HG03565 (cell line): ENCODE data around the gene GID8.
A peak's percentile ranks its signal among the peaks of the same experiment; 100 is the strongest.
"Not testable (repeated sequence)": the region's sequence is repeated elsewhere in the genome, so short reads cannot be mapped to it uniquely, and the experiment has no call there.

Source experiments
- ATAC-seq: cut with Tn5 transposase; IDR thresholded peaks from one replicate; pipeline ENCODE4 v1.9.1; 2021; ENCODE audit warnings: mild to moderate bottlenecking, moderate library complexity; ENCODE audit not compliant: unreplicated experiment

Gene GID8

GRCh38 chr20:62921119-62921687, 16.7 kb upstream of the GID8 start:
- ATAC-seq: no peak

DNA sequence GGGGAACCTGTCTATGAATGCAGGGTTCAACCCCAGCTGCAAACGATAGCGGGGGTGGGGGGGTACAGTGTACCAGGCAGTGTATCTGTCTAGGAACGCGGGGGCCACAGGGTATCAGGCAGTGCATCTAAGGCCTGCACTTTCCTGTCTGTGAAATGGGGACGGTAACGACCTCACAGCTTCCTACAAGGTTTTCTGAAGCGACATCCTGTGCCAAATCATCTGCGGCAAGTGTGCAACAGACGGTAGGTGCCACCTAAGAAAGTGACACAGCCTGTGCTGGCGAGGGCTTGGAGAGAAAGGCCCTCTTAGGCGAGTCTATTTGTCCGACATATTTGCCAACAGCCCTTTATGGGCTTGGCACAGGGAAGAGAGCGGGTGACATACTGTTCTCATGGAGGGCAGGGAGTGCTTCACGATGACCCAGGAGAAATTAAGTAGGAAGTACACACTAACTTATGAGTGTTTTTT, 15.5 kb upstream of the GID8 start:
- no peak for ATAC-seq

DNA sequence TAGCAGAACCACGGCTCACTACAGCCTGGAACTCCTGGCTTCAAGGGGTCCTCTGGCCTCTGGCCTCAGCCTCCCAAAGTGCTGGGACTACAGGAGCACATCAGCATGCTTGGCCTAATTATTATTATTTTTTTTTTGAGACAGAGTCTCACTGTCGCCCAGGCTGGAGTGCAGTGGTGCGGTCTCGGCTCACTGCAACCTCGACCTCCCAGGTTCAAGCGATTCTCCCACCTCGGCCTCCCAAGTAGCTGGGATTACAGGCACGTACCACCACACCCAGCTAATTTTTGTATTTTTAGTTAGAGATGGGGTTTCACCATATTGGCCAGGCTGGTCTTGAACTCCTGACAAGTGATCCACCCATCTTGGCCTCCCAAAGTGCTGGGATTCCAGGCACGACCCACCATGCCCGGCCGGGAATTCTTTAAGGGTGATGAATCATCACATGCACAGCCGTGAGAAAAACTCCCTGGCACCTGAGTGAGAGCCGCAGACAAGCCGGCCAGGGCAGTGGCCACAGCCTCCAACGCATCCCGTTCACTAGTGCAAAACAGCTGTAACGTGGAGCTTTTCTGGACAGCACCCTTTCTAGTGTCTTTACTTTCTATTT, 14.8 kb upstream of the GID8 start:
- not testable (repeated sequence) for ATAC-seq

DNA sequence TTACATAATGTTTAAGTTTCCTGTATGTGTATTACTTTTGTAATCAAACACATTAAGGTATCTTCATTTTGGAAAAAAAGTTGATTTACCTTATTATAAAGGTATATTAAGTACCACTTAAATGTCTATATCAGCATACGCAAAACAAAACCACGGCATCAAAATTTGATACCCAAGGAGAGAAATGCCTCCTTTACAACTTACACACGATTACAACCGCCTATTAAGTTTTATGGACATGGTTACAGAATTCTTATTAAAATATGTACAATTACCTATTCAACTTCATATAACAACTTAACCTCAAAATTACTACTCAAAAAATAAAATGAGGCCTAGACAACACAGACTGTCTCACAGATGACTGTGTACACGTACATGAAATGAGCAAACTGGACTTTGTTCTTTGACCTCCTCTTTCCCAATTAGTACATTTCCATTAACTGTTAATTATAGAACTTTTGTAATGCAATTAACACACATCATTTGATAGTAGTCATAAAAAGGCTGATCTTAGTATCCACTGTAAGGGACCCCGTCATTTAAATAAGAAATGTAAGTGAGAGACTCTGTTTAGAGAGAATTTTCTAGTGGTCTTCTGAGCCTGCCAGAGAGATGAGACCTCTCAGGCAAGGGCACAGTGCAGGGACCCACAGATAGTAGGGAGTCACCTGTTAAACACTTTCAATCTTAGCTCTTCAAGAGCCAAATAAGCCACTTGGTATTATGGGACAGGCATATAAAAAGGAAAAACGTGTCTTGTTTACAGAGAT, 14.1 kb upstream of the GID8 start:
- ATAC-seq: no peak

- no peak for ATAC-seq
Measured at GRCh38 chr20:62924442-62925075, 13.4 kb upstream of the GID8 start.

DNA sequence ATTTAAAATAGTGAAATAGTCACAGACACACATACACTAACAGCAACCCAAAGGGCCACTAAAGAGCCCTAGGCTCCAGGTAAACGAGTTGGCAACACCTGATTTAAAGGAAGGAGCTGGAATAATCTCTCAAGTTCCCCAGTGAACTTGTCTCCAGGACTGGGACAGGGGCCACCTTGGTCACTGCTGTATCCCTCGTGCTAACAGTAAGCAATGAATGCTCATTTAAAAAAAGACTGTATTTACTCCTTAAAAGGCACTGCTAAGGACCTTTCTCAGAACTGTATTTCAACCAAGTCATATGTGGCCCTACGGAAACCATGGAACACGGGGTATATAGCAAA, 12.9 kb upstream of the GID8 start:
- no peak for ATAC-seq

DNA sequence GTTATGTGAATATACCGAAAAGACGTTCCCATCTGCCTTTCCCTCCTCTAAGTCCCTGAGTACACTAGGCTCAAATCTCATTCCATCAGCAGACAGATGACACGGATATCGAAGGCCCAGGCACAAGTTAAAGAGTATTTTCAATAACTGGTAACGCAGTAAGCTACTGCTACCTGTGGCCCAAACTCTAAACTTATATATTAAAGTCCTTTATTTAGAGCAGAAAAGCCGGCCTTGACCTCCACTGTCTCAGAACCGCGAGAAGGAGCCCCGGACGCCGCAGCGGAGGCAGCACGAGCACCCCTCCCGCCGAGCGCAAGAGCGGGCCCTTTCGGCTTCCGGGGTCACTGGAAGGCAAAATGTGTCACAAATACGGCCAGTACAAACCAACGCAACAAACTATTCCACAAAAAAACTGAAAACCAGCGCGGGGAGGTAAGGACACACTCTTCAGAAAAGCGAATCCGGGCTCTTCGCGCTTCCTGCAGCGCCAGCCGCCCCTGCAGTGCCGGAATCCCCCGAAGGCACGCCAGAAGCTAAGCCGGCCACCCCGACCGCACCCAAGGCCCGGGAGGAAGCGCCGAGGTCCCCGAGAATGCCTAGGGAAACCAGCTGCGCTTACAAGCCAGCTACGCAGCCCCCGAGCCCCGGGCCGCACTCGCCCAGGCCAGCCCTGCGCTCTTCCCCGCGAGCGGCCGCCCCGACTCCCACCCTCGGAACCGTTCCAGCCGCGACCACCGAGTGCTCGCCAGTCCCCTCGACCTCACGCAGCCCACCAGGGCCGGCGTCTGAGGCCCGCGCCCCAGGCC, 12.3 kb upstream of the GID8 start:
- ATAC-seq: peak; percentile 0

DNA sequence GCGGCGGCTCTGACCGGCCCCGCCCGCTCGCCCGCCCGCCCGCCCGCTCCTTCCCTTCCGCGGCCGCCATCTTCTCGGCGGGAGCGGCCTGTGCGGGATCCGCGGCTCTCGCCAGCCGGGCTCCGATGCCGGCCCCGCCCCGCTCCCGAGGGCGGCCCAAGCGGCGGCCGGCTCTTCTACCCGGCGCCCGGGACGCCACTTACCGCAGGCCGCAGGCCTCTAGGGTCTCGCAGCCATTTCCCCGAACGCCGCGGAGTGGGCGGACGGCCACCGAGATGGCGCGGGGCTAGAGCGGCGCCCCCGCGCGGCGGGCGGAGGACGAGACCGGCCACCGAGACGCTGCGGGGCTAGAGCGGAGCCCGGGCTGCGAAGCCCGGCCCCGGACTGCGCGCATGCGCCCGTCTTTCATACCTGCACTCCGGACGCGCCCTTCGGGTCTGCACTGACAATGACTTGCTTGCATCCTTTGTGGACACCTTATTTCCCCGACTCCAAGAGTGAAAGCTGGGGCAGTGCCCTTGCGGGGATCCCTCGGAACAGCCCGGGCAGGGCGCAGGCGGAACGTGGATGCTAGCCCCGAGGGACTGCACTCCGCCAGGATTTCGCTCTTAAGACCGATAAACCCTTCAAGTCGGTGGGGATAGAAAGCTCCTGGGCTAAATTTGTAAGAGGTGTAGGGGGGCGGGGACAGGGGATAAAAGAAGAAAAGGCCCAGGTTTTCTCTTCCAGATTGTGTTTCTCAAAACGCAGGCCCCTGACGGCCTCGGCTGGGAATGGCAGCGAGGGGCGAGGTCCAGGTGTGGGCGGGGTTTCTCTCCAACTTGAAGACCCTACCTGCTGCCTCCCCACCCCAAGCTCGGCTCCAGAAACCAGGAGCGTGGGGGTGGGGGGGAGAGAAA, 11.5 kb upstream of the GID8 start, which contains the start of gene DIDO1:
DIDO1 (minus strand) TSS at position 277 of the 899 bp plus-strand sequence.
- peak; percentile 64 for ATAC-seq

- ATAC-seq: no peak
Measured at GRCh38 chr20:62927128-62927705, 10.7 kb upstream of the GID8 start.

- ATAC-seq: no peak
Measured at GRCh38 chr20:62928246-62928939, 9.6 kb upstream of the GID8 start.

DNA sequence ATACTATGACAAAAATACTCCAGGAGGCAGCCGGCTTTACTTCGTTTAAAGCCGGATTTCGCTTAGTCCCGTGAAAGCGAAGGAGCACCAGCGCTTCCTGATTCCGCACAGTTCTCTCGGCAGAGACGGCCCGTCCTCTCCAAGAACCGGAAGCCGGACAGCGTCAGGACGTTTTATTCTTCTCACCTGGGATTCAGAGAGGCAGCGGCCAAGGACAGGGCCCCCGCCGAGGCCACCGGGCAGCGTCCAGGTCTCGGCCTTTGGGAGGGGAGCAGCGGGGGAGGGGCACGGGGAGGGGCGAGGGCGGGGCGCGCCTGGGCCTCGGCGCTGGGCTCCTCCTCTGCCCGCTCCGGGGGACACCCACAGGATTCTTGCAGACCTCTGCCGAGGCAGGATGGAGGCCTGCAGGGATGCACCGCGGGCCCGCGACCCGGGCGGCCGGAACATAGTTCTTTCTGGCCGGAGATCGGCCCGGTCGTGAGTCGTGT, 8.9 kb upstream of the GID8 start:
- no peak for ATAC-seq

DNA sequence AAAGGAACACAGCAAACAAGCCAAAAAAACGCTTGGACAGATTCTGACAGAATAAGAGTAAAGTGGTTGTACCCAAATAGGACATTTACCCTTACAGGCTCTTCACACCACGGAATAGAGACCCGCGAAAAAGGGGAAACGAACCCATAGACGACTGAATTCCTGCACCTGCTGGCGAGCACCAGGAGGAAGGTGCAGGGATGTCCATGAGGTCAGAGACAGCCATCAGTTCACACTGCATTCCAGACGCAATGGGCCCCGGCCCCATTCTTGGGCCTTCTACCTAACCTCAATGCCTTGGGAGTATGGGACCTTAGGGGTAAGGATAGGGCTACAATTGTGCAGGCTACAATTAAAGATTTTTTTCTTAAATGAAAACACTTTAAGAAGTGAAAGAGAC, 6.5 kb upstream of the GID8 start:
- ATAC-seq: no peak

- no peak for ATAC-seq
Measured at GRCh38 chr20:62933966-62934365, 4.0 kb upstream of the GID8 start.

GRCh38 chr20:62935204-62935967, 2.6 kb upstream of the GID8 start:
- no peak for ATAC-seq

DNA sequence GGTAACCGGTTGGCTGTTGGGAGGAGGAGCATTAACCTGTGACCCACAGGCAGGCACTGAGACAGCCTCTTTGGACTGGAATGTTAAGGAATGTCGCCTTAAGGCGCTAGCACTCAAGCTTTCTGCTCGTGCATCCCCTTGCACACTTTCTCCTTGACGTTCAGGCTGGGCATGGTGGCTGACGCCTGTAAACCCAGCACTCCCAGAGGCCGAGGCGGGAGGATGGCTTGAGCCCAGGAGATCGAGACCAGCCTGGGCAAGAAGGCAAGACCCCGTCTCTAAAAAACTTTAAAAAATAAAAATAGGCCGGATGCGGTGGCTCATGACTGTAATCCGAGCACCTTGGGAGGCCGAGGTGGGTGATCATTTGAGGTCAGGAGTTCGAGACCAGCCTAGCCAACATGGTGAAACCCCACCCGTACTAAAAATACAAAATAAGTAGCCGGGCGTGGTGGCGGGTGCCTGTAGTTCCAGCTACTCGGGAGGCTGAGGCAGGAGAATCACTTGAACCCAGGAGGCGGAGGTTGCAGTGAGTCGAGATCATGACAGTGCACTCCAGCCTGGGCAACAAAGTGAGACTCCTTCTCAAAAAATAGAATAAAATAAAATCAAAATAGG, 1.9 kb upstream of the GID8 start:
- ATAC-seq: no peak

DNA sequence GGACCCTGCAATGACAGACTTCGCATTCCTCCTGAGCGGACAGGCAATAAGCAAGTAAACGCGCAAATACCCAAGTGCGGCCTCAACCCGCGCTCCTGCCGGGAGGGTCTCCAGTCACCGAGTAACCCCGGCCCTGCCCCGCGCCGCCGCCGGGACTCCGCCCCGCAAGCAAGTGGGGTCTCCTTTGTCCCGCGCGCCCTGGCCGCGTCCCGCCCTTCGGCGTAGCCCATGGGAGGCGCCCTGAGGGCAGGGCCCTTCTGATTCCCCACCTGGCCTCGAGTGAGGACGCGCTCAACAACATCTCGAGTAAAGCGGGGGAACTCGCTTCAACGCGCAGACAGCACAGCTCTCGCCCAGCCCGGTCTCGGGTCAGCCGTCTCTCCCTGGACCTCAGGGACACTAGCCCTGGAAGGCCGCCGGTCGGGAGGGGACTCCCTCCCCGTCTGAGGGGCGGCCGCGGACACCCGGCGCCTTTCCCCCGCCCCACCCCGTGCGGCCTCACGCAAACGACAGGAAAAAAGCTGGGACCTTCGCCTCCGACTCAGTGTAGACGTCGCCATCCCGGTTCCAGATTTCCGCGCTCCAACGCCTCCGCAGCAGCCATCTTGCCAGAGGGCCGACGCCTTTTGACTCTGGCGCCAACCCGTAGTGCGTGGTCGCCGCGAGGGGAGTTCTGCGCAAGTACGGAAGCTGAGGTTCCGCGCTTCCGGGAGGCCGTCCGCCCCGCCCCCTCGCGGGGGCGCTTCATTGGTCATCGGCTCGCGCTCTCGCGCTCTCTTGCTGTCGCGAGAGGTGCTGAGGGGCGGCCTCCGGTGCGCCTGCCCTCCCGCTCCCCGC, 461 bp upstream of the GID8 start:
- peak; percentile 74 for ATAC-seq

DNA sequence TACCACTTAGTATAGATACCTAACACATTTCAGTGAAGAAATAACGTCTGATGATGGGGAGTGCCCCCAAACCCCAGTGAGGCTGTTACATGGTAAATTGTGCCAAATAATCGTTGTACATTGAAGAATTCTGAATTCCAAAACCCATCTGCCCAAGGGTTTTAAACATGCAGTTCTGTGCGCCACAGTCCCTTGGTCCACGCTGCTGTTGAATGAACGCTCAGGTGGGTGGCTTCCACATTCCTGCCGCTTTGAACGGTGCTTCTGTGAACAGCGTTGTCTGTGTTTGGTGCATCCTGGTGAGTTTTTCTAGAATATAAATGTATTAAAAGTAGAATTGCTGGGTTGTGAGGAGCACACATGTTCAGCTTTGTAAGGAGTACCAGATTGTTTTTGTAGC, 2.9 kb downstream of the GID8 start:
- ATAC-seq: no peak
